Astrocyte (in vitro differentiated cells and primary cell): Measurements from ENCODE around the gene PEX26.

Experiments
- EZH2 ChIP-seq: IDR thresholded peaks from 2 replicates; pipeline ENCODE4 v1.6.1; 2012; ENCODE audit warnings: mild to moderate bottlenecking, low read length, inconsistent platforms; ENCODE audit not compliant: insufficient read depth
- TF ChIP-seq, protein P1 (sequence below): IDR thresholded peaks from 2 replicates; pipeline ENCODE4 v1.5.1; 2011; ENCODE audit warnings: low read depth, mild to moderate bottlenecking, inconsistent platforms, low read length, moderate library complexity; ENCODE audit not compliant: insufficient read depth

DNA sequence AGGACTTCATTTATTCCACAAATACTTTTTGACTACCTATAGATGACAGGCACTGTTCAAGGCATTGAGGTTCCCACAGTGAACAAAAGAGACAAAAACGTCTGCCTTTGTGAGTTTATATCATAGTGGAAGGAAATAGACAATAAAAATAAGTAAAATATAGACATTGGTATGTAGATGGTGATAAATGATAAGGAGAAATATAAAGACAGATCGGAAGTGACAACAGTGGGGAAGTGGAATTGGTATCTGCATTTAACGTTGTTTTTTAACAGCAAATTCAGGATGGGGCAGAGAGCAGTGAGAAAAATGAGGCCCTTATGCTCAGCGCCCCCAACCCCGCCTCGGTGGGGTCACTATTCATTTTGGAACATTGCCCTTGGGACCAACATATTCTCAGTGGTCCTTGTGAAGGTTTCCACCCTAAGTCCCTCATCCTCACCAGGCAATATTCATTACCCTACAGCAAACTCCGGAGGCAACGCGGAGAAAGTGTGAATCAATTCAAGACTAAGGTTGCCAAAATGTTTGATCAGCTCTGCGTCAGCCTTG lies 627 bp upstream of the PEX26 start:
- TF ChIP-seq EZH2 = no peak
- TF ChIP-seq, protein P1, sequence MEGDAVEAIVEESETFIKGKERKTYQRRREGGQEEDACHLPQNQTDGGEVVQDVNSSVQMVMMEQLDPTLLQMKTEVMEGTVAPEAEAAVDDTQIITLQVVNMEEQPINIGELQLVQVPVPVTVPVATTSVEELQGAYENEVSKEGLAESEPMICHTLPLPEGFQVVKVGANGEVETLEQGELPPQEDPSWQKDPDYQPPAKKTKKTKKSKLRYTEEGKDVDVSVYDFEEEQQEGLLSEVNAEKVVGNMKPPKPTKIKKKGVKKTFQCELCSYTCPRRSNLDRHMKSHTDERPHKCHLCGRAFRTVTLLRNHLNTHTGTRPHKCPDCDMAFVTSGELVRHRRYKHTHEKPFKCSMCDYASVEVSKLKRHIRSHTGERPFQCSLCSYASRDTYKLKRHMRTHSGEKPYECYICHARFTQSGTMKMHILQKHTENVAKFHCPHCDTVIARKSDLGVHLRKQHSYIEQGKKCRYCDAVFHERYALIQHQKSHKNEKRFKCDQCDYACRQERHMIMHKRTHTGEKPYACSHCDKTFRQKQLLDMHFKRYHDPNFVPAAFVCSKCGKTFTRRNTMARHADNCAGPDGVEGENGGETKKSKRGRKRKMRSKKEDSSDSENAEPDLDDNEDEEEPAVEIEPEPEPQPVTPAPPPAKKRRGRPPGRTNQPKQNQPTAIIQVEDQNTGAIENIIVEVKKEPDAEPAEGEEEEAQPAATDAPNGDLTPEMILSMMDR = no peak
